Esophagus mucosa (tissue), 1 donor: ENCODE results near the gene AMFR. TPM values are rescaled to one million over a fixed set of nuclear protein-coding genes. Genes with fewer than 3 reads are reported as not detected.

Experiments used
- ATAC-seq: fragments of 200-7000 bp; cut with Tn5 transposase; one replicate; pipeline ENCODE4 v1.9.1; 2020
- total RNA-seq: library from RNA; stranded (reverse); gene quantifications from one replicate; pipeline ENCODE4 v1.2.4, GENCODE V29; 2023
- donor health status: DM: yes; HTN: yes; CAD: no.

Gene AMFR
- 74.2 TPM for total RNA-seq

- peak; percentile 87 for ATAC-seq
Measured at GRCh38 chr16:56425439-56425832, at the start of gene AMFR. AMFR (minus strand) TSS chr16:56425545; CDS start chr16:56425327, 218 bp downstream.

DNA sequence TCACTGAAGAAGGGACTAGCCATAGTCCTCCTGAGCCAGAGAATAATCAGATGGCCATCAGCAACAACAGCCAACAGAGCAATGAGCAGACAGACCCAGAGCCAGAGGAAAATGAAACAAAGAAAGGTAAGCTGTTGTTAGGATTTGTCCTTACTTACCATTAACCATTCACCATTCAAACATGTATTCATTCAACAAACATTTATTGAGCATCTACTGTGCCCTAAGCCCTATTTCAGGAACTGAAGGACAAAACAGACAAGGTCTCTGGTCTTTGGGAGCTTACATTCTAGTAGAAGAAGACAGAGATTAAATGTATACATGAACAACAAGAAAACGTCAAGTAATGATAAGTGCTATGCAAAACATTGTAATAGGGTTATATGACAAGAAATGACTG, 45.3 kb upstream of the AMFR start:
- no peak for ATAC-seq

GRCh38 chr16:56470232-56470631, 44.9 kb upstream of the AMFR start:
- peak; percentile 91 for ATAC-seq

DNA sequence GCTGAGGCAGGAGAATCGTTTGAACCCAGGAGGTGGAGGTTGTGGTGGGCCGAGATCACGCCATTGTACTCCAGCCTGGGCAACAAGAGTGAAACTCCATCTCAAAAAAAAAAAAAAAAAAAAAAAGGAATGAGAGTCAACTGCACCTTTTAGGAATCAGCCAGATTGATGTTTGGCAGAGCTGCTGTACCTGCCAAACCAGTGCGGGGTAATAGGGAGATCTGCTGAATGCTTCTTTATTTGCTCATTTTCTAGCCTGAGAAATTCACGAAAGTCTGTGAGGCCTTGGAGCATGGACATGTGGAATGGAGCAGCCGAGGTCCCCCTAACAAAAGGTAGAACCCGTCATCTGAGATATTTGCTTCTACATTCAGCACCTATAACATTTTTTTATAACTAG, 44.4 kb upstream of the AMFR start:
- ATAC-seq: peak; percentile 68

DNA sequence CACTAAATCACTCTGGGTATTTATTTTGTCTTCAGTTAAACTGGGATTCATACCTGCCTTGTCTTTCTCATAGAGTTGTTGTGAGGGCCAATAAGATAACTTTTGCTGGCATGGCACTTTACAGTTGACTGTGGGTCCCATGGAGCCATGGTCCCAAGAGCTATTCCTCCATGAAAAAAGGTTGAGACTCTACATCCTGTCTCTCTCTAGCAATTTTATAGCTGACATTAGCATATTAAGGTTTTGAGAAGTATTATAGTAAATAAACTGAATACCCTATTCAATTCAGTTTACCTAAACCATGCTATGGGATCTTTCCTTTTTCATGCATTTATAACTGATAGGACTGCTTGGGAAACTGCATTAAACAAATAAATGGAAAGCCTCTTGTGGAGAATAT, 43.5 kb upstream of the AMFR start:
- no peak for ATAC-seq

DNA sequence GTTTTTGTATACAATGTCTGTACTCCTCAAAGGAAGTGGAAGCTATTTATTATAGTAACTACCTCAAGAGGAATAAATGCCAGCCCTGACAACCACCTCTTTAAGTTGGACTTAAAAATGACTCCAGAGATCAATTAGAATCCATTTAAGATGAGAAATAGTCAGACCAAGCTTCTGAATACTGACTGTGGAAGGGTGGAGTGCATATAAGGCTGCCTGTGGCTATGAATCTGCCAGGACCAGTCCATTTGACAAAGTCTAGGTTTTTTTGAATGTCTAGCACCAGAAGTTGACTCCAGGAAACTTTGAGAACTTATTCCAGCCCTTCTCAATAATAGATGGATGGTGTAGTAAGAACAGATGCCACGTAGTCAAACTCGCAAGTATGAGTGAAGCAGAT, 41.0 kb upstream of the AMFR start:
- ATAC-seq: no peak

GRCh38 chr16:56463153-56463552, 37.8 kb upstream of the AMFR start:
- ATAC-seq: no peak

GRCh38 chr16:56462064-56462796, 36.9 kb upstream of the AMFR start:
- ATAC-seq: no peak

- no peak for ATAC-seq
Measured at GRCh38 chr16:56460101-56460500, 34.8 kb upstream of the AMFR start.

- ATAC-seq: peak; percentile 78
Measured at GRCh38 chr16:56457927-56458470, 32.7 kb upstream of the AMFR start.

DNA sequence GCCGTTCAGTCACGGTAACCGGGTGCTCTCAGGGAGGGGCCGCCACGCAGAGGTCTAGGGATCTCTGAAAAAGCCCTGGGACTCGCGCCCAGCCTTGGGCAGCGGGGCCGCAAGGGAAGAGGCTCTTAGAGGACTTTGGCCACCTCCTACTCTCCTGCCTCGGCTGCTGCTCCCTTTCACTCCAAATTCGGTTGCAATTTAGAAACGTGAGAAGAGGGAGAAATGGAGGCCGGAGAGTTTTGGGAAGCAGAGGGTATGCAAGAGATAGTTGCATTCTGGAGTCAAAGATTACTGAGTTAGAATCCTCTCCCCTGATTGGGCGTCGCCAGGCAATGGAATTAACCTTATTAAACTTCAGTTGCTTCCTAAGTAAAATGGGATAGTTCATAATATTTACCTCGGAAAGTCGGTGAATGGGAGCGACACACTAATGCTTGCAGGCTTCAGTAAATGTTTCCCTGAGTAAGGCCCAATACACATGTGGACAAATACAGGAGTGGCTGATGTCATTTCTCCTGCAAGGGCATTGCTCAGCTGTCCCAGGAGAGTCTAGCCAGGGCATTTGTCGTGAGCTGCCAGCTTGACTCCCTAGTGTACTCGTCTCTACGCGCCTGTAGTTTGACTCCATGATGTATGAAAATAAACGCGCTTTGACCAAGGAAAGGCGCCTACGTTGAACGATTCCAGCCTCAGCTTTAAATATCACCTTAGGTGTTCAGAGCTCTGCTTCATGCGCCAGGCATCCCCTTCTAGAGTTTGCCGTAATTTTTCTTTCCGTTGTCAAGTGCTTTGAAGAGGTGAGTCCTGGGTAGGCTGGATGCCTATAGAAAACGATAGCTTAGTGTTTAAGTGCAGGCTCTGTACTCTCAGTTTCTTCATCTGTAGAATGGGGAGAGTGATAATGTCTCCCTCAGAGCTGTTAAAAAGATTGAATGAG, 26.7 kb upstream of the AMFR start:
- ATAC-seq: peak; percentile 63

GRCh38 chr16:56450986-56451752, 25.8 kb upstream of the AMFR start, which contains the start of the genes NUDT21 and OGFOD1:
NUDT21 (minus strand) TSS chr16:56451332; CDS start chr16:56451202, 130 bp downstream.
OGFOD1 (plus strand) TSS chr16:56451554; CDS start chr16:56451613, 59 bp downstream.
- ATAC-seq: peak; percentile 99

DNA sequence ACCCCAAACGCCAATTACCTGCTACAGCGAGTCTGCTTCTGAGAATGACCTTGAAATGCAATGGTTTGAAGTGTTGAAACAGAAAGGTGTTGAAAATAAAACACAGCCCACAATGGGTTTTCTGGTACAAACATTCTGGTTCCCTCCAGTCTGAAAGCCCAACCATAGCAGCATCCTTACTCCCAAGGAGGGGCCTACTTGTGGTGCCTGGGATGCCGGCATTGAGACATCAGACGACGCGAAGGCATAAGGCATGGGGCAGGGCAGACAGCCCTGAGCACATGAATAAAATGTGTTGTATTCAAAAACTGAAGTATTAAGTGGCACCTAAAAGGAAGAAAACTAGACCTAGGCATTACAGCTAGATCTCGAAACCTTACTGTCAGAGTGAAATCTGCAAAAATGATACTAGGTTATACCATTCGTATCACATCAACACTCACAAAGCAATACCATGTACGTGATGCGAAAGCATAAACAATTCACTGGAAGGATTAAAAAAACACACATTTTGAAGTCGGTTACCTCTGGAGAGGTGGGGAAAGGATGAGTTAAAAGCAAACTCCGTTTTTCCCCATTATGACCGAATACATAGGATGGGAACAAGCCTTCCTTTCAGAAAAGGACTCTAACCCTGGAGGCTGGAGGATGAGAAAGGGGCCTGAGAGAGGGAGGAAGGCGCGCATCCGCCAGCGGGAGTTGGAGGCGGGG, 25.1 kb upstream of the AMFR start:
- ATAC-seq: no peak

GRCh38 chr16:56448005-56448404, 22.7 kb upstream of the AMFR start:
- no peak for ATAC-seq

- no peak for ATAC-seq
Measured at GRCh38 chr16:56447286-56447685, 21.9 kb upstream of the AMFR start.

DNA sequence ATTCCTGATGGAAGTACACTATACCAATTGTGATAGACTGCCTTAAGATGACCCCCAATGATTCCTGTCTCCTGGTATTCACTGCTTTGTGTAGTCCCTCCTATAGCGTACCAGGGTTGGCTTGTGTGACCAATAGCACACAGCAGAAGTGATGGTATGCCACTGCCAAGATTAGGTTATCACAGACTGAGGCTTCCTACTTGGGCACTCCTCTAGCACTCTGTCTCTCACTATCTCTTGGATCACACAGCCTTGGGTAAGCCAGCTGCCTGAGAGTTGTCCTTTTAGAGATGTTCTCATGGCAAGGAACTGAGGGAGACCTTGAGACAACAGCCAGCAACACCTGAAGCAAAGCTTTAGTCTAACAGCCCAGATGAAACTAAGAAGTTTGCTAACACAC, 12.7 kb upstream of the AMFR start:
- ATAC-seq: peak; percentile 20

DNA sequence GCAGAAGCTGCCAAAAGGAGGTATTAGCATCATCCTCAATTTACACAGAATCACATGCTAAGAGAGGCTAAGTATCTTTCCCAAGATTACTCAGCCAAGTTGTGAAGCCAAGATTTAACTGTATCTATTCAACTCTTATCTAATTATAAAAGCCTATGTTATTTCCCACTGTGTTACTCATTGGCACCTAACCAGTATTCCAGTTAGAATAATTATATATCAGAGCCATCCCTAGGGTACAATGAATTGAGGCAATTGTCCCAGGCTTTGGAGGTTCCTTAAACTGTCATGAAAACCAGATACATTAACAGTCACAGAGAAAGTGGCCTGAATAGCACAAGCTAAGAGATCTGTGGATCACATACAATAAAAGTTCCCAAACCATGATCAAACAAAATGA, 10.9 kb upstream of the AMFR start:
- no peak for ATAC-seq

GRCh38 chr16:56428091-56428490, 2.7 kb upstream of the AMFR start:
- no peak for ATAC-seq

- peak; percentile 78 for ATAC-seq
Measured at GRCh38 chr16:56426585-56426984, 1.2 kb upstream of the AMFR start.

DNA sequence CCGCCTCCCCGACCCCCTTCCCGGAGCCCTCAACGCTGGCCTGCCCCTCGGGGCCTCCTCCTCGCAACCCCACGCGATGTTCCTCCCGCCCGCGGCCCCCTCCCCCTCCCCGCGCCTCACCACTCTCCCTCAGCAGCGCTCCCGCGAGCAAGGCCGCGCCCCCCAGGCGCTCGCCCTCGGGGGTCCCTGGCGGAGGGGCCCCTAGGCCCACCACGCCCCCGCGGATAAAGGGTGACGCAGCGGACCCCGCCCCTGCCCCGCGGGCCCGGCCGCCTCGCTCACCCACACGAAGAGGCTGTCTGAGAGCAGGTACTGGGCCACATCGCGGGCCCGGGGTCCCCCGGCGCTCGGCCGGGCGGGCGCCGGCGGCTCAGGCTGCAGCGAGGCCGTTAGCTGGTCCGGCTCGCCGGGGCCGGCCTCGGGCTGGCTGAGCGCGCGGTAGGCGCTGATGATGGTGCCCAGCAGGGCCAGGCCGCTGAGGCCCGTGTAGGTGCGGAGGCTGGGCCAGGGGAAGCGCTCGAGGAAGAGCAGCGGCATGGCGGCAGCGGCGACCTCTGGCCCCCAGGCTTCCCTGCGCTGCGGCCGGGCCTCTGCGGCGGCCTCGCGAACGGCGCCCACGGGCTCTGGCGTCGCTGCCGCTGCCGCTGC, 430 bp downstream of the AMFR start:
- ATAC-seq: peak; percentile 46

- ATAC-seq: no peak
Measured at GRCh38 chr16:56424404-56424764, 961 bp downstream of the AMFR start.
